SK-N-SH treated with all-trans-retinoic acid at 6 μM for 48 hours (cell line): ENCODE measurements around the gene PPP1R1B.

Source experiments
- BACH2 ChIP-seq: fragments of 250-450 bp; sonication (Bioruptor Pico); IDR thresholded peaks from 2 replicates; pipeline ENCODE4 v1.9.0; 2021; ENCODE audit warnings: mild to moderate bottlenecking, borderline replicate concordance
- CREB5 ChIP-seq: fragments of 250-450 bp; sonication (Bioruptor Pico); IDR thresholded peaks from 2 replicates; pipeline ENCODE4 v1.5.1; 2020; ENCODE audit warnings: low read depth, mild to moderate bottlenecking, moderate library complexity
- CSRNP3 ChIP-seq: fragments of 250-450 bp; sonication (Bioruptor Pico); IDR thresholded peaks from 2 replicates; pipeline ENCODE4 v1.5.1; 2021; ENCODE audit warnings: mild to moderate bottlenecking, moderate library complexity
- PATZ1 ChIP-seq: fragments of 250-450 bp; sonication (Bioruptor Pico); IDR thresholded peaks from 2 replicates; pipeline ENCODE4 v1.8.0; 2020; ENCODE audit warnings: mild to moderate bottlenecking, moderate library complexity, borderline replicate concordance
- POU6F1 ChIP-seq: fragments of 250-450 bp; sonication (Bioruptor Pico); IDR thresholded peaks from 2 replicates; pipeline ENCODE4 v1.8.0; 2021; ENCODE audit warnings: low read depth, mild to moderate bottlenecking, moderate library complexity, borderline replicate concordance
- PPARA ChIP-seq: fragments of 250-450 bp; sonication (Bioruptor Pico); IDR thresholded peaks from 2 replicates; pipeline ENCODE4 v1.5.0; 2020; ENCODE audit warnings: mild to moderate bottlenecking, borderline replicate concordance
- RARB ChIP-seq: fragments of 250-450 bp; sonication (Bioruptor Pico); IDR thresholded peaks from 2 replicates; pipeline ENCODE4 v1.8.0; 2021; ENCODE audit warnings: mild to moderate bottlenecking, moderate library complexity
- ZFP30 ChIP-seq: fragments of 450-650 bp; formaldehyde crosslinking; IDR thresholded peaks from 2 replicates; pipeline ENCODE4 v1.5.0; 2022; ENCODE audit warnings: mild to moderate bottlenecking, moderate library complexity

- TF ChIP-seq BACH2 = no peak
- TF ChIP-seq PPARA (CRISPR knock-in tag) = no peak
- TF ChIP-seq PATZ1 (CRISPR knock-in tag) = no peak
- TF ChIP-seq RARB = no peak
- TF ChIP-seq ZFP30 (CRISPR knock-in tag) = no peak
- no peak for TF ChIP-seq POU6F1 (CRISPR knock-in tag)
- no peak for TF ChIP-seq CREB5
- no peak for TF ChIP-seq CSRNP3 (CRISPR knock-in tag)
Measured at GRCh38 chr17:39601758-39602532, 24.8 kb upstream of the PPP1R1B start.
